ENCODE data around the gene C16orf92.
A peak's percentile ranks its signal among the peaks of the same experiment; 100 is the strongest.

Gene C16orf92, protein sequence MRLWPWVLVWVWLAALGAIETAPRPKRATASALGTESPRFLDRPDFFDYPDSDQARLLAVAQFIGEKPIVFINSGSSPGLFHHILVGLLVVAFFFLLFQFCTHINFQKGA

DNA sequence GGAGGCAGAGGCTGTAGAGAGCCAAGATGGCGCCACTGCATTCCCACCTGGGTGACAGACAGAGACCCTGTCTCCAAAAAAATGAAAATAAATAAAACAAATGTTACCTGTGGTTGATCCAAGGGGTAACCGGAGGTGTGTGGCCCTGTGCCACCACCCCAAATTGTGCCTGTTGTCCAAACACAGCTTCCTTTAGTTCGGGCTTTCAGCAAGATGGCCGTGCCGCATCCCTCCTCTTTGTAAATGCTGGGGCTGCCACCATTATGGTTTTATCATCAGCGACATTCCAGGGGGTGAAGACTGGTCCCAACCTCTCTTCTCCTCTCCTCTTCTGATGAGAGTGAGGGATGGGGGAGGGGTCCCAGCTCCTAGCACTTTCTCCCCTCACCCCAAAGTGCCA, at the start of gene C16orf92:
C16orf92 (plus strand) TSS at position 312 of the 400 bp plus-strand sequence. CDS start 143 bp downstream, outside the sequence.
- DNase-seq (ENCODE audit: low read depth) = no peak

DNA sequence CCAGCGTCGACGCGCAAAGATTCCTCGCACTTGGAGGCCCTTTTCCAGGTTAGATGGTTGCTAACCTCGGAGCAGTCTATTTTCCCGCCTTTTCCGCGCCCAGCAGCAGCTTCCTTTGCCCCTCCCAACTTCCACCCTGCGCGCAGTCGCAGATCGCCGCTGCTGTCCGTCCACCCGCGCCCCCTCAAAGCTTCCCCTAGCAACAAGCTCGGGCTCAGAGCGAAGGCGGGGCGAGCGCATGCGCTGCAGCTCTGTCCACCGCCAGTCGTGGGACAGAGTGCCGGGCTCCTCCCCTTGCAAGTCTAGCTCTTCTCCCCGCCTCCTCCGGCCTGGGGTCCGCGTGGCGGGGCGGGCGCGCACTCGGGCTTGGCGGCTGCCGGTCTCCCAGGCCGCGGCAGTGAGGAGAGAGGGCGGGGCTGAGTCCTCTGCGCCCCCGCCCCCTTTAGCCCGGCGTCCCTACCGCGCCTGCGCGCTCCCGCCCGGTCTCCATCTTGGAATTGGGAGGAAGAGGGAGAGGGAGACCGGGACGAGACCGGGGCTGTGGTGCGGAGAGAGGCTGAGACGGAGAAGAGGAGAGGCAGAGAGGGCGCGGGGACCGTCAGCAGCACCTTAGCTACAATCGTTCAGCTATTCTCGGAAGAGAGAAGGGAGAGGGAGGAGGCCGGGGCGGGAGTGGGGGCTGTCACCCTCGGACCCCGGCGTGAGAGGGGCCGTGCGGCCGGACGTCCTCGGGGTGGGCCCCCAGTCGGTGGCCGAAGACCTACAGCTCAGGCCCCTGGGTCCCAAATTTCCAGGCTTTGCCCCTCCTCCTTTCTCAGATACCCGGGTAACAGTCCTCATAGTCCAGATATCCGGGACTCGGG, 49.4 kb upstream of the C16orf92 start, which contains the start of gene TAOK2:
TAOK2 (plus strand) TSS at position 485 of the 863 bp plus-strand sequence. CDS start 3,905 bp downstream, outside the sequence.
- DNase-seq (ENCODE audit: low read depth) = peak; percentile 94

DNA sequence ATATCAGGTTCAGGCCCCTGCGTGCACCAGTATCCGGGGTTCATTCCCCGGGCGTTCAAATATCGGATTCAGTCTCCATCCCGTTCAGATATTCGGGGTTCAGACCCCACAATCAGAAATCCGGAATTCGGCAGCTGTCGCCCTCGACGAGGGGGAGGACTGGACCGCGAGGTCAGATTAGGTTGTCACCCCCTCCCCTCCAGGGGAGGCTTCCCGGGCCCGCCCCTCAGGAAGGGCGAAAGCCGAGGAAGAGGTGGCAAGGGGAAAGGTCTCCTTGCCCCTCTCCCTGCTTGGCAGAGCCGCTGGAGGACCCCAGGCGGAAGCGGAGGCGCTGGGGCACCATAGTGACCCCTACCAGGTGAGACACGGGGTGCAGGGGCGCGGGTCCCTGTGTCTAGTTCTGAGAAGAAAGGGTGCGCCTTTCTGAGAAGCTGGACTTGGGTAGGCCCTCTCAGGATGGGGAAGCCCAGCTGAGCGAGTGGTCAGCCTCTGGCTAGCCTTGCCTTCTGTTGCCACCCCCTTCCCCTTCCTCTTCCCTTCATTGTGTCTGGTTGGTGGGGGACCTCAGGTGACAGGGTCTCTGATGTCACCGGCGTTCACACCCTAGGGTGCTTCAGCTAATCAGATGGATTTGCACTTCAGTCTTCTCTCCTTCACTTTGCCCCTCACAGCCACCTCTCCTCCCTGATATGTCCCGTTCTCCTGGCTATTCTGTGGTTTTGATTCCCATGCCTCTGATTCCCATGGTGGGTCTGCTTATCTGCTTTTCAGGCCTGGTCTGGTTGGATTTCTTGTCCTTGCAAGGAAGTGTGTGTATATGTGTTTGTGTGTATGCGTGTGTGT, 48.5 kb upstream of the C16orf92 start:
- DNase-seq (ENCODE audit: low read depth) = no peak

DNA sequence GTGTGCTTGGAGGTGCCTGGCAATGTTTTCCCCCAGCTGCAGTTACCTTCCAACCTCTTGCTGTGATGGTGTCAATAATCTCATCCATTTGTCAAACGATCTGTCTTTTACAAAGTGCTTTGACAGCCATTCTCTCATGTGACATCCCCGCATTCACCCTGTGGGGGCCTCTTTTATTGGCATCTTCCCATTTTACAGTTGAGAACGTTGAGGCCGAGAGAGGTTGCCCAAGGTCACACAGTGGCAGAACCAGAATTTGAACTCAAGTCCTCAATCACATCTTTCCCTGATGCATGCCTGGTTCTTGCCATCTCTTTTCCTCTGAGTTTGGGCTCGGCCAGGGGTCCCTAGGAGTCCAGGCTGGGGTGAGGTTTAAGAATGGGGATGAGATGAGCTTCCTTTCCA, 47.9 kb upstream of the C16orf92 start:
- no peak for DNase-seq (ENCODE audit: low read depth)

DNA sequence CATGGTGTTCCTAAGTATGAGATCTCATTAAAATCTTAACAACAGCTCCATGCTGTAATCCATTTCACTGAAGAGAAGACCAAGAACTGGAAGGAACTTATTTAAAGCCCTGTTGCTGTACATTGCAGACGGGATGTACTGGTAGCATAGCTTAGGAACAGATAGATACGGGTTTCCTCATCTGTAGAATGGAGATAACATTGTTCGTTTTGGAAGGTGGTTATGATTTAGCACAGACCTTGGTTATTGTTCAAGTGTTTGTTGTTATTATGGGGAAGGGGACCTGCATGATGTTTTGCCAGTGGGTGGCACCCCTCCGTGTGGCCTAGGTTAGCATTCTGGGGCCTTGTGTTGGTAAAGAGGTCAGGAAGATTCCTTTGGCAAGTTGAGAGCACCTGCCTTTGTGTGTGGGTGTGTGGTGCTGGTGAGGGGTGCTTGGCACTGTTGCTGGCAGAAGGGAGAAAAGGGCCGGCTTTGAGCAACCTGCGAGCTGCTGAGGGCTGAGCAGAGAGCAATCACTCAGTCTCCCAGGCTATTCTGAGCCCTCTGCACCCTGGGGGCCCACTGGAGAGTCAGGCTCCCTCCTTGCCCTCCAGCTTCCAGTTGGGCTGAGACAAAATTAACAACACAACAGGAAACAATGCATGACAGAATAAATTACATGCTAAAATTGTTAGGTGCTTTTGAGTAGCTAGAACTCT, 47.0 kb upstream of the C16orf92 start:
- DNase-seq (ENCODE audit: low read depth) = no peak

DNA sequence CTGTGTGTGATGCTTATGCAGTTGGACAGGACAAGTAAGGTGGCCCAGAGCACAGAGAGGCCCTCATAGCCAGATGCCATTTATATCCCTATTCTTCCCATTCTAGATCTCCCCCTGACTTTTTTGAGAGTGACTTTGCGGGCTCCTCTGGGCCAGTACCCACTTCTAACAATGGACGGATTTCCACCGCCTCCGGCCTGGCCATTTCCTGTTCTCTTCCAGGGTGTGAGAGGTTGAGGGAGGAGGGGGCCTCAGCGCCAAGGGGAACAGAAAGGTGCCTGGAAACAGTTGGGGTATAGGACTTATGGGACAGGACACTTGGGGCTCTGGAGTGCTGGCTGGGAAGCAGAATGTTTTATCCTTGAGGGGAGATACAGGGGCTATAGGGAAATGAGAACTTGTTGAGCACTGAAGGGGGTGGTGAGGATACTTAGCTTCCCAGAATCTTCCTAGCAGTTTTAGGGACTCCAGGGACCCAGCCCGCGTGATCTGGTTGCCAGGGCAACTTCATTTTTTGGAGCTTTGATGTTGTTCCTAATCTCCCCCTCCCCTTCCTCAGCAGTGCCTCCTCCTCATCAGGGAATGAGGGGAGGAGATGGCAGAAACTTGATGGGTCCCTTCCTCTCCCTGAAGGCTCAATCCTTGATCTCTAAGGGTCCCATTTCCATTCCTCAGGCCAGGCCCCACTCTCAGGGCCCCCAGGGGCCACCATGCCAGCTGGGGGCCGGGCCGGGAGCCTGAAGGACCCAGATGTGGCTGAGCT, 45.8 kb upstream of the C16orf92 start:
- no peak for DNase-seq (ENCODE audit: low read depth)

DNA sequence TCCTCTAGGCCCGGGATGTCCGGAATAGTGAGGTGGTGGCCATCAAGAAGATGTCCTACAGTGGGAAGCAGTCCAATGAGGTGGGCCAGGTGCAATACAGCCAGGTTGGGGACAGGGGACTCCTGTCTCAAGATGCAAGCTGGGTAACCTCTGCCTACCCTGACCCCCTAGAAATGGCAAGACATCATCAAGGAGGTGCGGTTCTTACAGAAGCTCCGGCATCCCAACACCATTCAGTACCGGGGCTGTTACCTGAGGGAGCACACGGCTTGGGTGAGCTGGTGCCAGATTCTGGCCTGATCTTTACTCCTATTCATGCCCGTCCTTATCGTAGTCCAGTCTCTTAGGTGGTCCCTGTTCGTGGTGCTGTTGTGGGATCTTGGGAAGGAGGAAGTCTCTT, 44.9 kb upstream of the C16orf92 start:
- no peak for DNase-seq (ENCODE audit: low read depth)

DNA sequence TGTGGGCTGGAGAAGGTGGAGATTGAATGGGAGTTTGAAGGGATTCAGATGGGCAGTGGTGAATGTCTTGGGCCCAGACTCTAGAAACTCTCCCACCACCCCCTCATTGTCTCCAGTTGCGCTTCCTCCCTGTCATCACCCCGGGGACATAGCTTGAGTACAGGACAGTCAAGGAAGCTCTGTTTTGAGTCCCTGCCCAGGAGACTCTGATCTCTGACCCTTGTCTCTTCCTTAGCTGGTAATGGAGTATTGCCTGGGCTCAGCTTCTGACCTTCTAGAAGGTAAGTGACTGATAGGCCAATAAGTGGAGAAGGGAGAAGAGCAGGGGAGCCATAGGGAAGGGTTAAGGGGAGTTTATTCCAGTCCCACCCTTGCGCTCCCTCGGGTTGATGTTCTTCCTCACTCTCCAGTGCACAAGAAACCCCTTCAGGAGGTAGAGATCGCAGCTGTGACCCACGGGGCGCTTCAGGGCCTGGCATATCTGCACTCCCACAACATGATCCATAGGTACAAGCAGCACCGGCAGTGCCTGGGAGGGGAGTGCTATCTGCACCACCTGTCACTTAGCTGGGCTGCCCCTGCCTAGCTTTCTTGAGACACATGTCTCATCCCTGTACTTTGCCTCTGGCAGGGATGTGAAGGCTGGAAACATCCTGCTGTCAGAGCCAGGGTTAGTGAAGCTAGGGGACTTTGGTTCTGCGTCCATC, 44.3 kb upstream of the C16orf92 start:
- no peak for DNase-seq (ENCODE audit: low read depth)

DNA sequence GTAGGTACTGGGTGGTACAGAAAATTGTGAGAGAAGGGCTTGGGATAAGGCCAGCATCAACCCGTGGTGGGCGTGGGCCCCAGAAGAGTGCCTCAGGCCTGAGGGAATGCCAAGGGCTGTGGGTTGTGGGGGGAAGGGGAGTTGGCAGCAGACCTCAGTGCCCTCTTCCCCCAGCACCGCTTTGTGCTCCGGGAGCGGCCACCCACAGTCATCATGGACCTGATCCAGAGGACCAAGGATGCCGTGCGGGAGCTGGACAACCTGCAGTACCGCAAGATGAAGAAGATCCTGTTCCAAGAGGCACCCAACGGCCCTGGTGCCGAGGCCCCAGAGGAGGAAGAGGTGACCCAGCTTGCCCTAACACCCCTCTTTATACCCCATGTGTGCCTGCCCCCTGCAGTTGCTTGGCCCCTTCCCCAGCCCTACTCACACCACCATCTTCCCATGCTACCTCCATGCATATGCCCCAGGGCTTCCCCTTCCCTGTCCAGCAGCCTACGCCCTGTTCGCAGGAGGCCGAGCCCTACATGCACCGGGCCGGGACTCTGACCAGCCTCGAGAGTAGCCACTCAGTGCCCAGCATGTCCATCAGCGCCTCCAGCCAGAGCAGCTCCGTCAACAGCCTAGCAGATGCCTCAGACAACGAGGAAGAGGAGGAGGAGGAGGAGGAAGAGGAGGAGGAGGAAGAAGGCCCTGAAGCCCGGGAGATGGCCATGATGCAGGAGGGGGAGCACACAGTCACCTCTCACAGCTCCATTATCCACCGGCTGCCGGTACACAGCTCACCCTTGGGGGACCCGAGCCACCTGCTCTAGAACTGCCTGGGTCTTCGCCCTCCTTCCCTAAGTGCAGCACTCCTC, 40.2 kb upstream of the C16orf92 start:
- DNase-seq (ENCODE audit: low read depth) = no peak

DNA sequence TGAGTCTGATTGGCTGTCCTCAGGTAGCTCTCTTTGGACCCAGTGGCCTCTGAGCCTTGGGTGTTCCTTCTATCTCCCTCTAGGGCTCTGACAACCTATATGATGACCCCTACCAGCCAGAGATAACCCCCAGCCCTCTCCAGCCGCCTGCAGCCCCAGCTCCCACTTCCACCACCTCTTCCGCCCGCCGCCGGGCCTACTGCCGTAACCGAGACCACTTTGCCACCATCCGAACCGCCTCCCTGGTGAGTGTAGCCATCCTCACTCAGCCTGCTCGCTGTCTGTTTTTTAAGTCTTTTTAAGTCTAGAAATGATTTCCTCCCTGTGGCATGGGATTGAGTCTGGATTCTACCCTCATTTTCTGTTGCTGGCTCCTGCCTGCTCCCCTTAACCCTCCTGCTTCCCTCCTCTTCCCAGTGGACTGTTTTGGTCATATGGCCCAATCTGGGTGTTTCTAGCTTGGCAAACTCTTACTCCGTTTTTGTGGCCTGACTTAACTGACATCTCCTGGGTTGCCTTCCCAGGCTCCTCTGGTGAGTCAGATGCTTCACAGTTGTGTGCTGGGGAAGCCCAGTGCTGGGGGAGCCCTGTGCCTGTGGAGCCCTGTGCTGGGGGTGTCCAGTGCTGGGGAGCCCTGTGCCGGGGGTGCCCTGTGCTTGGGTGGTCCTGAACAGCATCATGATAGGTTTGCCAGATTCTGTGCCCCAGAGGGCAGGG, 39.4 kb upstream of the C16orf92 start:
- DNase-seq (ENCODE audit: low read depth) = no peak

DNA sequence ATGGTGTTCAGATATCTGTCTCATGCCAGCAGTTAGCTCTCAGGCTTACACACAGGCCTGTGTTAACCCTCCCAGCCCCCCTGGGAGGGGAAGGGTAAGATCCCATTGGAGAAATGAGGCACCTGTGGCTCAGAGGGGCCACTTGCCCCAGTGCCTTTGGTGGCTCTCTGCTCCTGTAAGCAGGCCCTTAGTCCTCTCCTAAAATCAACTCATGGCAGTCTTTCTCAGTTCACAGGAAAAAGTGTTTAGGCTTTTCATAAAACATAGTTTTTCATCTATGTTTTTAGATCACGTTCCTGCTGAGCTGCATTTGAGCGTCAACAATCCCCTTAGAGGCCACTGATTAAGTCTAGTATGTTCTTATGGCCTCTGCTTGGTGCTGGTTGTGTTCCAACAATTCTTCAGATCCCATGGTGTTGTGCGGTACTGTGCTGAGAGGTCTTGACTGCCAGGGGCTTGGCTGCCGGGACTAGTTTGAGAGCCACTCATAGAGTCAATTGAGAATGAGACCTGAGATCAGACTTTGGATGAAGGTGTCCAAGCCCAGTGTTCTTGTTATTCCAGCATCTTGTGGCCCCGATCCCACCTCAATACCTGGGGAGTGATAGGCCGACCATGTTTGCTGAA, 38.7 kb upstream of the C16orf92 start:
- DNase-seq (ENCODE audit: low read depth) = no peak

DNA sequence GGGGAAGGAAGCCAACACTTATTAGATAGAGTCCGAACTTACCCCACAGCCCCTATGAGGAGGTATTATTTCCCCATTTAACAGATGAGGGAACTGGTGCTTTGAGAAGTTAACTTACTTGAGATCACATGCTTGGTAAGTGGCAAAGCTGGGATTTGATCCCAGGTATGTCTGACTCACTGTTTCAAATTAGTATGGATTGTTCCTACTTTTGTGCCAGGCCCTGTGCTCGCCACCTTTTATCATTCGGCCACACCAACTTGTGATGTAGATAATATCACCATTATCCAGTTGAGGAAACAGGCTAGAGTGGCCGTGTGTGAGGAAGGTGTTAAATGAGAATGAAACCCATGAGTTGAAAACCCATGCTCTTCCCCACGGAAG, 38.2 kb upstream of the C16orf92 start:
- DNase-seq (ENCODE audit: low read depth) = no peak

DNA sequence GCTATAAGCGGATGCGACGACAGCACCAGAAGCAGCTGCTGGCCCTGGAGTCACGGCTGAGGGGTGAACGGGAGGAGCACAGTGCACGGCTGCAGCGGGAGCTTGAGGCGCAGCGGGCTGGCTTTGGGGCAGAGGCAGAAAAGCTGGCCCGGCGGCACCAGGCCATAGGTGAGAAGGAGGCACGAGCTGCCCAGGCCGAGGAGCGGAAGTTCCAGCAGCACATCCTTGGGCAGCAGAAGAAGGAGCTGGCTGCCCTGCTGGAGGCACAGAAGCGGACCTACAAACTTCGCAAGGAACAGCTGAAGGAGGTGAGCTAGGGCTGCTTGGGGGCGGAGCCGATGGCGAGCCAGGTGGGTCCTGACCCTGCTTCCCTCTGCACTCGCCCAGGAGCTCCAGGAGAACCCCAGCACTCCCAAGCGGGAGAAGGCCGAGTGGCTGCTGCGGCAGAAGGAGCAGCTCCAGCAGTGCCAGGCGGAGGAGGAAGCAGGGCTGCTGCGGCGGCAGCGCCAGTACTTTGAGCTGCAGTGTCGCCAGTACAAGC, 37.7 kb upstream of the C16orf92 start:
- no peak for DNase-seq (ENCODE audit: low read depth)

DNA sequence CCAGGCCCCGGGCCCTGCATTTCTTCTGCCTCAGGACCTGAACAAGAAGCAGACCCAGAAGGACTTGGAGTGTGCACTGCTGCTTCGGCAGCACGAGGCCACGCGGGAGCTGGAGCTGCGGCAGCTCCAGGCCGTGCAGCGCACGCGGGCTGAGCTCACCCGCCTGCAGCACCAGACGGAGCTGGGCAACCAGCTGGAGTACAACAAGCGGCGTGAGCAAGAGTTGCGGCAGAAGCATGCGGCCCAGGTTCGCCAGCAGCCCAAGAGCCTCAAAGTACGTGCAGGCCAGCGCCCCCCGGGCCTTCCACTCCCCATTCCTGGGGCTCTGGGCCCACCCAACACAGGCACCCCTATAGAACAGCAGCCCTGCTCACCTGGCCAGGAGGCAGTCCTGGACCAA, 36.8 kb upstream of the C16orf92 start:
- no peak for DNase-seq (ENCODE audit: low read depth)

DNA sequence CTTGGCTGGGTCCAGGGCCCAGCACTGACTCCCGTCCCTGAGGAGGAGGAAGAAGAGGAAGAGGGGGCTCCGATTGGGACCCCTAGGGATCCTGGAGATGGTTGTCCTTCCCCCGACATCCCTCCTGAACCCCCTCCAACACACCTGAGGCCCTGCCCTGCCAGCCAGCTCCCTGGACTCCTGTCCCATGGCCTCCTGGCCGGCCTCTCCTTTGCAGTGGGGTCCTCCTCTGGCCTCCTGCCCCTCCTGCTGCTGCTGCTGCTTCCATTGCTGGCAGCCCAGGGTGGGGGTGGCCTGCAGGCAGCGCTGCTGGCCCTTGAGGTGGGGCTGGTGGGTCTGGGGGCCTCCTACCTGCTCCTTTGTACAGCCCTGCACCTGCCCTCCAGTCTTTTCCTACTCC, 36.1 kb upstream of the C16orf92 start:
- DNase-seq (ENCODE audit: low read depth) = no peak

DNA sequence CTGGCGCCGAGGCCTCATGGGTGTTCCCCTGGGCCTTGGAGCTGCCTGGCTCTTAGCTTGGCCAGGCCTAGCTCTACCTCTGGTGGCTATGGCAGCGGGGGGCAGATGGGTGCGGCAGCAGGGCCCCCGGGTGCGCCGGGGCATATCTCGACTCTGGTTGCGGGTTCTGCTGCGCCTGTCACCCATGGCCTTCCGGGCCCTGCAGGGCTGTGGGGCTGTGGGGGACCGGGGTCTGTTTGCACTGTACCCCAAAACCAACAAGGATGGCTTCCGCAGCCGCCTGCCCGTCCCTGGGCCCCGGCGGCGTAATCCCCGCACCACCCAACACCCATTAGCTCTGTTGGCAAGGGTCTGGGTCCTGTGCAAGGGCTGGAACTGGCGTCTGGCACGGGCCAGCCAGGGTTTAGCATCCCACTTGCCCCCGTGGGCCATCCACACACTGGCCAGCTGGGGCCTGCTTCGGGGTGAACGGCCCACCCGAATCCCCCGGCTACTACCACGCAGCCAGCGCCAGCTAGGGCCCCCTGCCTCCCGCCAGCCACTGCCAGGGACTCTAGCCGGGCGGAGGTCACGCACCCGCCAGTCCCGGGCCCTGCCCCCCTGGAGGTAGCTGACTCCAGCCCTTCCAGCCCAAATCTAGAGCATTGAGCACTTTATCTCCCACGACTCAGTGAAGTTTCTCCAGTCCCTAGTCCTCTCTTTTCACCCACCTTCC, 35.5 kb upstream of the C16orf92 start:
- DNase-seq (ENCODE audit: low read depth) = no peak

DNA sequence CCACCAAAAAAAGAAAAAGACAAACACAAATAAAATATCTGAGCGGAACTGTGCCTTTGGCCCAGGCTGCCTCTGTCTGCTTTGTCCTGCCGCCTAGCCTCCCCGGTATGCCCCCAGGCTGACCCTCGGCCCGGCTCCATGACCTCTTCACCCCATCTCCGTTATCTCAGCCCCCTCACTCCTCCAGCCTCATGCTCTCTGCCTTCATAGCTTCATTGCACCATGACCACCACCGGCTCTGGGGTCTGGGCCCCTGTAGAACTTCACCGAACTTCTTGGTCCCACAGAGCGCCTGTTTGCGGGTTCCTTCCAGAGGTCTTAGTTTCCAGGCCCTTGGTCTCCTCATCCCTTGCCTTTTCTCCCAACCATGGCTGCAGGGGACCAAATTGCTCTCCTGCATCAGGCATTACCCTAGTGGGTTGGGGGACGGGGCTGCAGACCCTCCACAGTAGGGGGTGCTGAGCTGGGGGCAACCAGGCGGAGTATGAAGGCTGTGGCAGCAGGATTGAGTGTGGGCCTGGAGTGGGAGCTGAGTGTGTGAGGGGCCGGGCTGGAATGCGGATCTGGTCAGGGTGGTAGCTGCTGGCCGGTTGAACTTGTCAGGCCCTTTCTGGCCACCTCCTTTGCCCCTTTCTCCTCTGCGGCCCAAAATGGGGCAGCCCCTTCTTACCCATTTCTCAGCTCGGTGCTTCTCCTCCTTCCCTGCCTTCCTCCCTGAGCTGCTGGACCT, 34.5 kb upstream of the C16orf92 start:
- DNase-seq (ENCODE audit: low read depth) = no peak
